ENCODE data around the gene CABP1. TPM values are rescaled to one million over a fixed set of nuclear protein-coding genes. Genes with fewer than 3 reads are reported as not detected.

Gene CABP1
- total and polyA plus RNA-seq, 10 of the 15 experiments (the other 5 are each of a cell fraction or from before 2014, with no cell fraction given), result 0.16 to 2.4 (median 0.80) TPM; not detected in 2

DNA sequence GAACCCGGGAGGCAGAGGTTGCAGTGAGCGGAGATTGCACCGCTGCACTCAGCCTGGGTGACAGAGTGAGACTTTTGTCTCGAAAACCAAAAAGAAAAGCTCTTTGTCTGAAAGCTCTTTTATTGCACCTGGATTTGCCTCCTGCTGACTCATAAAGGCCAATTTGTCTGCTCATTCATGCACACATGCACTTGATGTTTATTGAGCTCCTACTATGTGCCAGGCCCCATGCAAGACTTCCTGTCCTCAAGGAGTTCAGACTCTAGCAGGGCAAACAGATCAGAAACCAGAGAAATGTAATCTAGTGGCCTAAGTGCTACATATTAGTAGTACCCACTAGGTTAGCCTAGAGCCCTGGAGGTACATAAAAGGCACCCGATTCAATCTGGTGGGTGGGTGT, 30.2 kb downstream of the CABP1 start:
- Histone ChIP-seq H3K4me2 (ENCODE audit: control insufficient read depth, insufficient read depth) (peak overlapping the region; percentile 56; the same call in 1 of the 2 replicates), H3K27ac (ENCODE audit: control insufficient read depth, insufficient read depth) (peak overlapping the region; percentile 46), H3K4me3 (no peak overlapping the region), H2AFZ (ENCODE audit: control insufficient read depth, low read depth, low read length) (no peak overlapping the region), H3K36me3 (ENCODE audit: control insufficient read depth in 2 of 2, insufficient read depth in 2 of 2, low read length in 1 of 2) (no peaks in the 10 kb centered on the region), H4K20me1 (ENCODE audit: control insufficient read depth, insufficient read depth) (no peaks in the 10 kb centered on the region), H3K9ac (ENCODE audit: control insufficient read depth, insufficient read depth, low read length) (no peak overlapping the region), H3K79me2 (ENCODE audit: control insufficient read depth, insufficient read depth, low read length) (no peaks in the 10 kb centered on the region), H3K27me3 (replicated peaks in 1 of 2; ENCODE audit: control insufficient read depth in 2 of 2, insufficient read depth in 2 of 2, low read length in 1 of 2) (no peaks in the 10 kb centered on the region), H3K4me1 (ENCODE audit: control insufficient read depth, insufficient read depth, low read length) (peaks cover 43% of the 10 kb centered on the region), H3K9me3 (replicated peaks; ENCODE audit: control insufficient read depth, insufficient read depth, low read length) (peaks cover 3% of the 10 kb centered on the region; the same call in 2 of the 3 replicates)
- ATAC-seq (peak; percentile 15), DNase-seq (ENCODE audit: low read depth, low spot score) (peak; percentile 70), FAIRE-seq (peak; percentile 27)
- ChIA-PET RAD21 (ENCODE audit: unreplicated experiment) (interaction anchor here (1.4 to 4.0 kb wide), 9 partner anchors 9 to 301 kb away, joined by 3 to 54 read pairs (median 7); partner anchors contain the start of genes MLEC, POP5 and UNC119B), POLR2A (interaction anchor here (2.1 to 5.7 kb wide), 4 partner anchors 8 to 22 kb away, joined by 8 to 57 read pairs (median 28); partner anchors contain the start of gene MLEC), SMC1A (ENCODE audit: uncharacterized antibody, unreplicated experiment) (interaction anchor here (0.8 to 18.2 kb wide), 10 partner anchors 9 to 301 kb away, joined by 3 to 149 read pairs (median 5); partner anchors contain the start of gene MLEC), CTCF (interaction anchor here (0.7 to 9.7 kb wide), 5 partner anchors 9 to 40 kb away, joined by 3 to 184 read pairs (median 15); partner anchors contain the start of gene MLEC)
- BruUV-seq (replicated peaks), result no TSS peak
- intact Hi-C loops (cut with micrococcal nuclease; ENCODE audit: unreplicated experiment), result loop anchor here (2.0 kb wide), 2 partner anchors 14 to 22 kb away; no protein-coding TSS in a partner anchor
- in situ Hi-C loops (cut with MboI), result no loop called here
- 13% methylated on average over 5 of the region's 5 CpGs for WGBS (ENCODE audit: insufficient coverage, insufficient replicate concordance, low lambda C conversion rate, missing lambda C conversion rate)
- TF ChIP-seq BCL11A (IDR thresholded peaks at IDR 0.05; ENCODE audit: low read depth, low read length), result peak; percentile 79
- no peak for TF ChIP-seq PML (IDR thresholded peaks at IDR 0.05; ENCODE audit: low read length)
- TF ChIP-seq ZNF24 (IDR thresholded peaks at IDR 0.05), result 0 out of 2 replicates have a peak, but pooled peaks have one; percentile 40
- TF ChIP-seq EED (IDR thresholded peaks at IDR 0.05; ENCODE audit: low read depth), result peak; percentile 44; the same call in 1 of the 2 replicates
- TF ChIP-seq GATAD2B (conservative IDR thresholded peaks at IDR 0.05; ENCODE audit: low read depth), result 0 out of 2 replicates have a peak, but pooled peaks have one; percentile 35
- peak; percentile 45 for TF ChIP-seq RUNX3 (IDR thresholded peaks at IDR 0.05; ENCODE audit: low read length)
- 0 out of 2 replicates have a peak, but pooled peaks have one; percentile 19 for TF ChIP-seq NFIC (IDR thresholded peaks at IDR 0.05; ENCODE audit: low read depth, low read length)
- TF ChIP-seq ZNF217 (IDR thresholded peaks at IDR 0.05), result peak; percentile 95
- peak in 1 of 2 experiments; percentile 73; a peak in 1 of 4 replicates for TF ChIP-seq EP300 (IDR thresholded peaks at IDR 0.05; ENCODE audit: borderline replicate concordance in 1 of 2, control insufficient read depth in 1 of 2, low read depth in 2 of 2, low read length in 2 of 2)
- TF ChIP-seq NRF1 (conservative IDR thresholded peaks at IDR 0.05; ENCODE audit: low read depth, low read length), result no peak
- TF ChIP-seq, protein P1, sequence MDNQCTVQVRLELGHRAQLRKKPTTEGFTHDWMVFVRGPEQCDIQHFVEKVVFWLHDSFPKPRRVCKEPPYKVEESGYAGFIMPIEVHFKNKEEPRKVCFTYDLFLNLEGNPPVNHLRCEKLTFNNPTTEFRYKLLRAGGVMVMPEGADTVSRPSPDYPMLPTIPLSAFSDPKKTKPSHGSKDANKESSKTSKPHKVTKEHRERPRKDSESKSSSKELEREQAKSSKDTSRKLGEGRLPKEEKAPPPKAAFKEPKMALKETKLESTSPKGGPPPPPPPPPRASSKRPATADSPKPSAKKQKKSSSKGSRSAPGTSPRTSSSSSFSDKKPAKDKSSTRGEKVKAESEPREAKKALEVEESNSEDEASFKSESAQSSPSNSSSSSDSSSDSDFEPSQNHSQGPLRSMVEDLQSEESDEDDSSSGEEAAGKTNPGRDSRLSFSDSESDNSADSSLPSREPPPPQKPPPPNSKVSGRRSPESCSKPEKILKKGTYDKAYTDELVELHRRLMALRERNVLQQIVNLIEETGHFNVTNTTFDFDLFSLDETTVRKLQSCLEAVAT (IDR thresholded peaks at IDR 0.05), result 0 out of 2 replicates have a peak, but pooled peaks have one; percentile 26
- no peak for TF ChIP-seq RB1 (IDR thresholded peaks at IDR 0.05; ENCODE audit: borderline replicate concordance)
- TF ChIP-seq ZBTB40 (IDR thresholded peaks at IDR 0.05; ENCODE audit: borderline replicate concordance), result no peak
- TF ChIP-seq JUNB (IDR thresholded peaks at IDR 0.05), result peak; percentile 73
- TF ChIP-seq CEBPB (IDR thresholded peaks at IDR 0.05; ENCODE audit: borderline replicate concordance in 1 of 2, low read depth in 2 of 2, low read length in 2 of 2), result no peak
- TF ChIP-seq CBX5 (IDR thresholded peaks at IDR 0.05; ENCODE audit: low read depth), result peak; percentile 82; the same call in 1 of the 2 replicates
- peak; percentile 78 for TF ChIP-seq TCF12 (IDR thresholded peaks at IDR 0.05; ENCODE audit: low read depth, low read length)
- peak; percentile 52; the same call in 1 of the 2 replicates for TF ChIP-seq TCF3 (IDR thresholded peaks at IDR 0.05; ENCODE audit: borderline replicate concordance, insufficient read depth, low read depth, low read length)
- peak; percentile 12 for TF ChIP-seq MEF2B (IDR thresholded peaks at IDR 0.05; ENCODE audit: partially characterized antibody, poor library complexity, severe bottlenecking)
